Right atrium auricular region (tissue), 2 donors: ENCODE results near the gene RAB11FIP2. TPM values are rescaled to one million over a fixed set of nuclear protein-coding genes. Genes with fewer than 3 reads are reported as not detected.

Source experiments
- DNase-seq: peaks from one replicate; pipeline ENCODE4 v3.0.0-alpha.2; 2019; ENCODE audit warnings: low spot score
- H3K27ac ChIP-seq, 2 donors: fragments of 200-600 bp; sonication (generic); 1 replicate in 1 of 2; 2 replicates in 1 of 2; pipeline ENCODE4 v1.5.1; 2016 to 2019
- H3K27me3 ChIP-seq, 2 donors: fragments of 200-600 bp; sonication (generic); one replicate each; pipeline versions ENCODE4 v1.5.1 to v1.6.0; 2017 to 2019
- H3K36me3 ChIP-seq: fragments of 200-600 bp; sonication (generic); one replicate; pipeline ENCODE4 v1.5.1; 2016
- H3K4me1 ChIP-seq, 2 donors: fragments of 200-600 bp; sonication (generic); one replicate each; pipeline versions ENCODE4 v1.5.1 to v1.6.0; 2017 to 2019
- H3K4me3 ChIP-seq, 2 donors: fragments of 200-600 bp; sonication (generic); 1 replicate in 1 of 2; 2 replicates in 1 of 2; pipeline ENCODE4 v1.5.1; 2017 to 2019; ENCODE audit warnings: mild to moderate bottlenecking in 1 of 2, moderate library complexity in 1 of 2
- H3K9me3 ChIP-seq, 2 donors: fragments of 200-600 bp; sonication (generic); one replicate each; pipeline ENCODE4 v1.5.1; 2019
- CTCF ChIP-seq, 2 donors: fragments of 200-600 bp; sonication (generic); IDR thresholded peaks; one replicate each; pipeline ENCODE4 v1.5.1; 2019; ENCODE audit warnings: antibody characterized with exemption in 2 of 2
- total RNA-seq, 2 donors: library from RNA; depleted of rRNA; stranded (reverse); fragments of >200 nt; gene quantifications; one replicate each; pipeline ENCODE4 v1.1.0, GENCODE V29; 2016

RAB11FIP2 gene
- total RNA-seq, 2 donors from 2014 or later = 13.2 to 13.4 TPM

- no peak for TF ChIP-seq CTCF (IDR thresholded peaks at IDR 0.05)
Observed at GRCh38 chr10:117972168-117972837, 74.4 kb downstream of the RAB11FIP2 start.

GRCh38 chr10:117970962-117971361 lies 75.8 kb downstream of the RAB11FIP2 start:
- no peak for TF ChIP-seq CTCF (IDR thresholded peaks at IDR 0.05)

More at GRCh38 chr10:117972168-117972837, 74.4 kb downstream of the RAB11FIP2 start:
- Histone ChIP-seq H3K27me3 (no peaks in the 10 kb centered on the region), H3K27ac (no peak overlapping the region), H3K36me3 (no peaks in the 10 kb centered on the region), H3K9me3 (peaks cover 0 to 2% of the 10 kb centered on the region in 2 donors), H3K4me3 (no peak overlapping the region), H3K4me1 (no peaks in the 10 kb centered on the region)
- no peak for DNase-seq

GRCh38 chr10:117969592-117969991 lies 77.1 kb downstream of the RAB11FIP2 start:
- H3K4me3 ChIP-seq = no peak overlapping the region

More at GRCh38 chr10:117970962-117971361, 75.8 kb downstream of the RAB11FIP2 start:
- no peaks in the 10 kb centered on the region for H3K4me1 ChIP-seq
- no peak for DNase-seq
- no peak overlapping the region for H3K4me3 ChIP-seq
- no peaks in the 10 kb centered on the region for H3K9me3 ChIP-seq
- H3K27ac ChIP-seq = no peak overlapping the region
- no peaks in the 10 kb centered on the region for H3K36me3 ChIP-seq
- H3K27me3 ChIP-seq = no peaks in the 10 kb centered on the region

GRCh38 chr10:117968354-117969182 lies 78.2 kb downstream of the RAB11FIP2 start:
- no peak for TF ChIP-seq CTCF (IDR thresholded peaks at IDR 0.05)
- Histone ChIP-seq H3K4me3 (no peak overlapping the region), H3K4me1 (no peaks in the 10 kb centered on the region), H3K36me3 (no peaks in the 10 kb centered on the region), H3K27me3 (no peaks in the 10 kb centered on the region), H3K9me3 (no peaks in the 10 kb centered on the region), H3K27ac (no peak overlapping the region)
- DNase-seq = no peak

More at GRCh38 chr10:117969592-117969991, 77.1 kb downstream of the RAB11FIP2 start:
- Histone ChIP-seq H3K27me3 (no peaks in the 10 kb centered on the region), H3K27ac (no peak overlapping the region), H3K4me1 (no peaks in the 10 kb centered on the region), H3K9me3 (no peaks in the 10 kb centered on the region), H3K36me3 (no peaks in the 10 kb centered on the region)
- TF ChIP-seq CTCF (IDR thresholded peaks at IDR 0.05) = no peak
- DNase-seq = no peak

- Histone ChIP-seq H3K27me3 (no peaks in the 10 kb centered on the region), H3K36me3 (no peaks in the 10 kb centered on the region), H3K4me3 (no peak overlapping the region), H3K9me3 (no peaks in the 10 kb centered on the region), H3K4me1 (no peaks in the 10 kb centered on the region), H3K27ac (no peak overlapping the region)
- no peak for TF ChIP-seq CTCF (IDR thresholded peaks at IDR 0.05)
- no peak for DNase-seq
Observed at GRCh38 chr10:117967149-117967650, 79.5 kb downstream of the RAB11FIP2 start.
